ENCODE results near the gene EEF2K. TPM values are rescaled to one million over a fixed set of nuclear protein-coding genes. Genes with fewer than 3 reads are reported as not detected.

Gene EEF2K
- polyA plus RNA-seq, 3 donors: 0.85 to 6.5 (median 1.7) TPM

GRCh38 chr16:22326771-22327445 is 120.8 kb downstream of the EEF2K start:
- Mint-ChIP-seq H3K4me1 (peaks cover 13% of the 10 kb centered on the region), H3K27ac (no peak overlapping the region), H3K4me3 (no peak overlapping the region), H3K9me3 (no peaks in the 10 kb centered on the region), H3K36me3 (peaks cover 64 to 86% of the 10 kb centered on the region in 2 donors), H3K27me3 (ENCODE audit: low read depth in 3 of 3) (peaks cover 0 to 2% (median 0%) of the 10 kb centered on the region in 3 donors)
- Histone ChIP-seq H3K27me3 (ENCODE audit: control insufficient read depth in 2 of 2, insufficient read depth in 2 of 2, low read length in 2 of 2) (no peaks in the 10 kb centered on the region), H2AFZ (ENCODE audit: insufficient read depth, low read depth, low read length, poor library complexity, severe bottlenecking) (no peak overlapping the region), H3K27ac (ENCODE audit: low read depth in 1 of 2, low read length in 2 of 2) (no peak overlapping the region), H3K79me2 (ENCODE audit: insufficient read depth, low read length) (no peaks in the 10 kb centered on the region), H3K4me3 (replicated peaks in 1 of 3; ENCODE audit: low read depth in 2 of 3, low read length in 3 of 3) (no peak overlapping the region), H3K36me3 (replicated peaks in 1 of 2; ENCODE audit: control insufficient read depth in 1 of 2, insufficient read depth in 2 of 2, low read length in 2 of 2) (peaks cover 76 to 86% of the 10 kb centered on the region in 2 donors), H3K4me2 (replicated peaks; ENCODE audit: extremely low read depth, low read length, poor library complexity, severe bottlenecking) (no peak overlapping the region), H3K9me3 (replicated peaks in 1 of 2; ENCODE audit: control insufficient read depth in 1 of 2, insufficient read depth in 1 of 2, low read length in 2 of 2) (no peaks in the 10 kb centered on the region), H3K4me1 (ENCODE audit: control insufficient read depth in 1 of 2, insufficient read depth in 2 of 2, low read length in 2 of 2) (peaks cover 8 to 9% of the 10 kb centered on the region in 2 donors), H4K20me1 (ENCODE audit: insufficient read depth, low read length) (peaks cover under 1% of the 10 kb centered on the region), H3K9ac (ENCODE audit: insufficient read depth, low read length, poor library complexity, severe bottlenecking) (no peak overlapping the region)
- intact Hi-C loops (cut with micrococcal nuclease): loop anchor here in 1 of 2 donors (10.0 kb wide), 2 partner anchors 48 to 88 kb away; partner anchors contain the start of gene CDR2
- TF ChIP-seq, protein P1, sequence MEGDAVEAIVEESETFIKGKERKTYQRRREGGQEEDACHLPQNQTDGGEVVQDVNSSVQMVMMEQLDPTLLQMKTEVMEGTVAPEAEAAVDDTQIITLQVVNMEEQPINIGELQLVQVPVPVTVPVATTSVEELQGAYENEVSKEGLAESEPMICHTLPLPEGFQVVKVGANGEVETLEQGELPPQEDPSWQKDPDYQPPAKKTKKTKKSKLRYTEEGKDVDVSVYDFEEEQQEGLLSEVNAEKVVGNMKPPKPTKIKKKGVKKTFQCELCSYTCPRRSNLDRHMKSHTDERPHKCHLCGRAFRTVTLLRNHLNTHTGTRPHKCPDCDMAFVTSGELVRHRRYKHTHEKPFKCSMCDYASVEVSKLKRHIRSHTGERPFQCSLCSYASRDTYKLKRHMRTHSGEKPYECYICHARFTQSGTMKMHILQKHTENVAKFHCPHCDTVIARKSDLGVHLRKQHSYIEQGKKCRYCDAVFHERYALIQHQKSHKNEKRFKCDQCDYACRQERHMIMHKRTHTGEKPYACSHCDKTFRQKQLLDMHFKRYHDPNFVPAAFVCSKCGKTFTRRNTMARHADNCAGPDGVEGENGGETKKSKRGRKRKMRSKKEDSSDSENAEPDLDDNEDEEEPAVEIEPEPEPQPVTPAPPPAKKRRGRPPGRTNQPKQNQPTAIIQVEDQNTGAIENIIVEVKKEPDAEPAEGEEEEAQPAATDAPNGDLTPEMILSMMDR (IDR thresholded peaks at IDR 0.05): no peak
- no peak for DNase-seq
- WGBS (ENCODE audit: insufficient coverage): 93% methylated on average over 13 of the region's 13 CpGs

DNA sequence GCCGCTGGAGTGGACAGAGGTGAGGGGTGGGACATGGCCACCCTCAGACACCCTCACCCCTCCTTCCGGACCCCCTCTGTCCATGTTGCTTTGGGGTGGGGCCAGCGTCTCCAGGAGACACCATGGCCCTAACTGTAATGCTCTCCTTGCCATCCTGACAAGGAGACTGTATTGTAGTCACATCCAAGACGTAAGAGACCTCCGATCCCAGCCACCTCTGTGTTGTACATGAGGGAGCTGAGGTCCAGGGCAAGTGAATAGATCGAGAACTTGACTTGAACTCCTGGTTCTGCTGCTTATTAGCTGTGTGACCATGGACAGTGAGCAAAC is 121.3 kb downstream of the EEF2K start:
- H3K9me3 ChIP-seq (replicated peaks in 1 of 2; ENCODE audit: control insufficient read depth in 1 of 2, insufficient read depth in 1 of 2, low read length in 2 of 2): no peaks in the 10 kb centered on the region
- Mint-ChIP-seq H3K4me3 (no peak overlapping the region), H3K9me3 (no peaks in the 10 kb centered on the region), H3K36me3 (peaks cover 66 to 86% of the 10 kb centered on the region in 2 donors), H3K4me1 (peaks cover 13% of the 10 kb centered on the region), H3K27me3 (ENCODE audit: low read depth in 3 of 3) (peaks cover 0 to 2% (median 0%) of the 10 kb centered on the region in 3 donors), H3K27ac (no peak overlapping the region)
- H4K20me1 ChIP-seq (ENCODE audit: insufficient read depth, low read length): no peaks in the 10 kb centered on the region
- WGBS (ENCODE audit: insufficient coverage): 100% methylated on average over 3 of the region's 6 CpGs
- H3K9ac ChIP-seq (ENCODE audit: insufficient read depth, low read length, poor library complexity, severe bottlenecking): no peak overlapping the region
- intact Hi-C loops (cut with micrococcal nuclease): loop anchor here in 1 of 2 donors (10.0 kb wide), 2 partner anchors 47 to 87 kb away; partner anchors contain the start of gene CDR2
- H3K4me1 ChIP-seq (ENCODE audit: control insufficient read depth in 1 of 2, insufficient read depth in 2 of 2, low read length in 2 of 2): peaks cover 8 to 9% of the 10 kb centered on the region in 2 donors
- H3K4me3 ChIP-seq (replicated peaks in 1 of 3; ENCODE audit: low read depth in 2 of 3, low read length in 3 of 3): no peak overlapping the region
- DNase-seq: no peak
- TF ChIP-seq, protein P1 (IDR thresholded peaks at IDR 0.05): no peak
- no peaks in the 10 kb centered on the region for H3K27me3 ChIP-seq (ENCODE audit: control insufficient read depth in 2 of 2, insufficient read depth in 2 of 2, low read length in 2 of 2)
- H3K27ac ChIP-seq (ENCODE audit: low read depth in 1 of 2, low read length in 2 of 2): no peak overlapping the region
- no peaks in the 10 kb centered on the region for H3K79me2 ChIP-seq (ENCODE audit: insufficient read depth, low read length)
- H3K36me3 ChIP-seq (replicated peaks in 1 of 2; ENCODE audit: control insufficient read depth in 1 of 2, insufficient read depth in 2 of 2, low read length in 2 of 2): peaks cover 76 to 86% of the 10 kb centered on the region in 2 donors
- no peak overlapping the region for H2AFZ ChIP-seq (ENCODE audit: insufficient read depth, low read depth, low read length, poor library complexity, severe bottlenecking)
- no peak overlapping the region for H3K4me2 ChIP-seq (replicated peaks; ENCODE audit: extremely low read depth, low read length, poor library complexity, severe bottlenecking)

Data from CD14-positive monocyte (primary cell).